MM.1S (cell line): Measurements from ENCODE around the gene GFAP.

Experiments used
- DNase-seq: peaks from one replicate; pipeline ENCODE4 v3.0.0-alpha.2; 2015
- H2AFZ ChIP-seq: fragments of 300-600 bp; sonication (generic); 2 replicates; pipeline ENCODE4 v1.6.0; 2016; ENCODE audit warnings: antibody characterized with exemption, low read length
- H3F3A ChIP-seq: fragments of 300-600 bp; sonication (generic); 2 replicates; pipeline ENCODE4 v1.6.1; 2016; ENCODE audit warnings: mild to moderate bottlenecking, antibody characterized with exemption, low read length, moderate library complexity, mixed read lengths; ENCODE audit not compliant: insufficient read depth
- H3K27ac ChIP-seq: fragments of 300-600 bp; sonication (generic); 2 replicates; pipeline ENCODE4 v1.5.1; 2016; ENCODE audit warnings: mild to moderate bottlenecking, low read length
- H3K27me3 ChIP-seq: fragments of 300-600 bp; sonication (generic); replicated peaks from 2 replicates; pipeline ENCODE4 v1.6.0; 2016; ENCODE audit warnings: low read length; ENCODE audit not compliant: insufficient read depth
- H3K36me3 ChIP-seq: fragments of 300-600 bp; sonication (generic); replicated peaks from 2 replicates; pipeline ENCODE4 v1.6.1; 2016; ENCODE audit warnings: mild to moderate bottlenecking, low read length, mixed read lengths; ENCODE audit not compliant: insufficient read depth
- H3K4me1 ChIP-seq: fragments of 300-600 bp; sonication (generic); 2 replicates; pipeline ENCODE4 v1.6.1; 2016; ENCODE audit warnings: low read length, mixed read lengths
- H3K4me2 ChIP-seq: fragments of 300-600 bp; sonication (generic); 2 replicates; pipeline ENCODE4 v1.6.0; 2016; ENCODE audit warnings: low read depth, low read length
- H3K4me3 ChIP-seq: fragments of 300-600 bp; sonication (generic); 2 replicates; pipeline ENCODE4 v1.5.1; 2016; ENCODE audit warnings: low read length, mixed read lengths
- H3K79me2 ChIP-seq: fragments of 300-600 bp; sonication (generic); 2 replicates; pipeline ENCODE4 v1.6.1; 2016; ENCODE audit warnings: mixed run types, low read length, mixed read lengths
- H3K9ac ChIP-seq: fragments of 300-600 bp; sonication (generic); 2 replicates; pipeline ENCODE4 v1.6.1; 2016; ENCODE audit warnings: low read length, mixed read lengths
- H3K9me2 ChIP-seq: fragments of 300-600 bp; sonication (generic); replicated peaks from 2 replicates; pipeline ENCODE4 v1.6.1; 2016; ENCODE audit warnings: mild to moderate bottlenecking, low read length, mixed read lengths; ENCODE audit not compliant: insufficient read depth
- H3K9me3 ChIP-seq: fragments of 300-600 bp; sonication (generic); replicated peaks from 2 replicates; pipeline ENCODE4 v1.6.1; 2016; ENCODE audit warnings: mild to moderate bottlenecking, low read length, mixed read lengths; ENCODE audit not compliant: insufficient read depth
- H4K20me1 ChIP-seq: fragments of 300-600 bp; sonication (generic); 2 replicates; pipeline ENCODE4 v1.6.1; 2016; ENCODE audit warnings: mild to moderate bottlenecking, low read length, moderate library complexity, mixed read lengths; ENCODE audit not compliant: insufficient read depth
- CTCF ChIP-seq: fragments of 300-600 bp; sonication (generic); IDR thresholded peaks from 2 replicates; pipeline ENCODE4 v1.5.1; 2016; ENCODE audit warnings: antibody characterized with exemption, low read length, mixed read lengths
- EZH2 ChIP-seq: fragments of 300-600 bp; sonication (generic); optimal IDR thresholded peaks from 2 replicates; pipeline ENCODE3; 2017; ENCODE audit warnings: low read depth, mild to moderate bottlenecking, antibody characterized with exemption, low read length, mixed read lengths
- EZH2phosphoT487 ChIP-seq: fragments of 300-600 bp; sonication (generic); IDR thresholded peaks from 2 replicates; pipeline ENCODE4 v1.6.1; 2018; ENCODE audit warnings: antibody characterized with exemption, low read length

Gene GFAP

DNA sequence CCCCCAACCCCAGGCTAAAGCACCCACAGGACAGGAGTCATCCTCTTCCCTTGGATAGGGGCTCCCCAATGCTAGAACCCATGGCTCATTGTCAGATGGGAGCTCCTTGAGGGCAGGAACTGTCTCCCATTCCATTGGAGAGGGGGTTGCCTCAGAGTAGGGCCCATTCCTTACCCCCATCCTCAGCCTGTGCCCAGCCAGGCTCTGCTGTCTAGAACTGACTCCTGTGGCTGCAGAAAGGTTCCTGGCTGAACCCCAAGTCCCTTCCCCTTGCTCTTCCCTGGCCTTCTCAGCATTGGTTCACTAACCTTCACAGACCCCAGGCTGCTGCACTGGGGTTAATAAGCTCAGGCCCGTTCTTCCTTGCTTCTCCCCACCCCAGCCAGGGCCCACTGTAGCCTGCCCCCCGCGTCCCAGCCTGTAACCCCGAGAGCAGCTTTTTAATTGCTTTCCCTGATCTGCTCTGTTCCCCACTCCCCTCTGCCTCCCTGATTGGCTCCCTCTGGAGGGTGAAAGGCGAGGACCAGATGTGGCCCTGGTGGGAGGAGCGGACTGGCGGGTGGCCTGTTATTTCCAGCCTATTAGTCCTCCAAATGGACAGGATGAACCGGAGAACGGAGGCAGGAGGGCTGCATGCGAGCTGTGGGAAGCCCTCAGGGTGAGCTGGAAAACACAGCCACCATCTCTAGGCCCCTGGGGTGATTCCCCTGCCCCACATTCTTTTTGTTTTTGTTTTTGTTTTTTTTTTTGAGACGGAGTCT is 6.0 kb upstream of the GFAP start:
- Histone ChIP-seq H3K9me2 (no peaks in the 10 kb centered on the region), H2AFZ (no peak overlapping the region), H3K4me1 (no peaks in the 10 kb centered on the region), H3K9ac (no peak overlapping the region), H4K20me1 (no peaks in the 10 kb centered on the region), H3K79me2 (no peaks in the 10 kb centered on the region), H3K27me3 (peaks cover 14% of the 10 kb centered on the region; the same call in 1 of the 2 replicates), H3K36me3 (no peaks in the 10 kb centered on the region), H3F3A (peaks cover 8% of the 10 kb centered on the region), H3K27ac (no peak overlapping the region), H3K4me3 (no peak overlapping the region), H3K4me2 (no peak overlapping the region), H3K9me3 (no peaks in the 10 kb centered on the region)
- TF ChIP-seq CTCF (no peak), EZH2phosphoT487 (no peak), EZH2 (no peak)
- no peak for DNase-seq

GRCh38 chr17:44920565-44920940 is 5.3 kb upstream of the GFAP start:
- no peaks in the 10 kb centered on the region for H3K36me3 ChIP-seq
- H3K4me1 ChIP-seq: no peaks in the 10 kb centered on the region
- no peak overlapping the region for H2AFZ ChIP-seq
- no peak for TF ChIP-seq EZH2
- TF ChIP-seq CTCF: no peak
- no peak for TF ChIP-seq EZH2phosphoT487
- H3K27ac ChIP-seq: no peak overlapping the region
- H3K79me2 ChIP-seq: no peaks in the 10 kb centered on the region
- H3F3A ChIP-seq: peaks cover 5% of the 10 kb centered on the region
- H3K9me3 ChIP-seq: no peaks in the 10 kb centered on the region
- H3K4me3 ChIP-seq: no peak overlapping the region
- no peak overlapping the region for H3K9ac ChIP-seq
- H4K20me1 ChIP-seq: no peaks in the 10 kb centered on the region
- H3K27me3 ChIP-seq: peaks cover 14% of the 10 kb centered on the region
- no peaks in the 10 kb centered on the region for H3K9me2 ChIP-seq
- peak overlapping the region; percentile 16; the same call in 1 of the 2 replicates for H3K4me2 ChIP-seq
- no peak for DNase-seq

- H2AFZ ChIP-seq: no peak overlapping the region
- H4K20me1 ChIP-seq: no peaks in the 10 kb centered on the region
- no peaks in the 10 kb centered on the region for H3K9me2 ChIP-seq
- peak overlapping the region; percentile 16; the same call in 1 of the 2 replicates for H3K4me2 ChIP-seq
- H3K27ac ChIP-seq: no peak overlapping the region
- peaks cover 5% of the 10 kb centered on the region for H3F3A ChIP-seq
- no peaks in the 10 kb centered on the region for H3K79me2 ChIP-seq
- no peaks in the 10 kb centered on the region for H3K9me3 ChIP-seq
- TF ChIP-seq EZH2 (no peak), CTCF (peak; percentile 88)
- no peak overlapping the region for H3K9ac ChIP-seq
- H3K36me3 ChIP-seq: no peaks in the 10 kb centered on the region
- no peaks in the 10 kb centered on the region for H3K4me1 ChIP-seq
- peaks cover 20% of the 10 kb centered on the region for H3K27me3 ChIP-seq
- no peak overlapping the region for H3K4me3 ChIP-seq
- DNase-seq: peak; percentile 80
These were observed 4.7 kb upstream of the GFAP start for GRCh38 chr17:44919885-44920564.
